WTC11 (cell line): ENCODE measurements around the gene NPAT.

Experiments
- ATF1 ChIP-seq: sonication (generic); formaldehyde crosslinking; IDR thresholded peaks from 2 replicates; pipeline ENCODE4 v1.8.1; 2023; ENCODE audit warnings: mild to moderate bottlenecking, moderate library complexity, missing genetic modification reagents
- ELF4 ChIP-seq: sonication (generic); formaldehyde crosslinking; IDR thresholded peaks from 2 replicates; pipeline ENCODE4 v1.8.1; 2022; ENCODE audit warnings: low read depth, mild to moderate bottlenecking, moderate library complexity, missing genetic modification reagents
- FOXJ3 ChIP-seq: sonication (generic); formaldehyde crosslinking; IDR thresholded peaks from 2 replicates; pipeline ENCODE4 v1.9.0; 2021; ENCODE audit warnings: missing genetic modification reagents, mild to moderate bottlenecking, borderline replicate concordance
- FOXP1 ChIP-seq: sonication (generic); formaldehyde crosslinking; IDR thresholded peaks from 2 replicates; pipeline ENCODE4 v1.8.0; 2022; ENCODE audit warnings: missing genetic modification reagents, mild to moderate bottlenecking, moderate library complexity, borderline replicate concordance
- NR3C1 ChIP-seq: sonication (generic); formaldehyde crosslinking; conservative IDR thresholded peaks from 2 replicates; pipeline ENCODE4 v1.8.1; 2023; ENCODE audit warnings: low read depth, mild to moderate bottlenecking, missing genetic modification reagents
- SMAD3 ChIP-seq: sonication (generic); formaldehyde crosslinking; IDR thresholded peaks from 2 replicates; pipeline ENCODE4 v1.8.0; 2022; ENCODE audit warnings: missing genetic modification reagents, mild to moderate bottlenecking, borderline replicate concordance
- TCF7 ChIP-seq: sonication (generic); formaldehyde crosslinking; IDR thresholded peaks from 2 replicates; pipeline ENCODE4 v1.8.0; 2022; ENCODE audit warnings: mild to moderate bottlenecking, low read depth, missing genetic modification reagents, moderate library complexity
- TEAD1 ChIP-seq: sonication (generic); formaldehyde crosslinking; IDR thresholded peaks from 2 replicates; pipeline ENCODE4 v1.8.0; 2022; ENCODE audit warnings: mild to moderate bottlenecking, missing genetic modification reagents
- ZNF416 ChIP-seq: fragments of 250-450 bp; sonication (Bioruptor Pico); IDR thresholded peaks from 2 replicates; pipeline ENCODE4 v1.9.0; 2021; ENCODE audit warnings: mild to moderate bottlenecking, inconsistent platforms
- TF ChIP-seq, protein P1 (sequence below): fragments of 200-600 bp; IDR thresholded peaks from 2 replicates; pipeline ENCODE4 v1.8.0; 2022; ENCODE audit warnings: antibody characterized with exemption
- TF ChIP-seq, protein P2 (sequence below): sonication (generic); formaldehyde crosslinking; IDR thresholded peaks from 2 replicates; pipeline ENCODE4 v1.8.0; 2022; ENCODE audit warnings: mild to moderate bottlenecking, missing genetic modification reagents
- TF ChIP-seq, protein P3 (sequence below): sonication (generic); formaldehyde crosslinking; IDR thresholded peaks from 2 replicates; pipeline ENCODE4 v1.8.1; 2023; ENCODE audit warnings: mild to moderate bottlenecking, missing genetic modification reagents, moderate library complexity

DNA sequence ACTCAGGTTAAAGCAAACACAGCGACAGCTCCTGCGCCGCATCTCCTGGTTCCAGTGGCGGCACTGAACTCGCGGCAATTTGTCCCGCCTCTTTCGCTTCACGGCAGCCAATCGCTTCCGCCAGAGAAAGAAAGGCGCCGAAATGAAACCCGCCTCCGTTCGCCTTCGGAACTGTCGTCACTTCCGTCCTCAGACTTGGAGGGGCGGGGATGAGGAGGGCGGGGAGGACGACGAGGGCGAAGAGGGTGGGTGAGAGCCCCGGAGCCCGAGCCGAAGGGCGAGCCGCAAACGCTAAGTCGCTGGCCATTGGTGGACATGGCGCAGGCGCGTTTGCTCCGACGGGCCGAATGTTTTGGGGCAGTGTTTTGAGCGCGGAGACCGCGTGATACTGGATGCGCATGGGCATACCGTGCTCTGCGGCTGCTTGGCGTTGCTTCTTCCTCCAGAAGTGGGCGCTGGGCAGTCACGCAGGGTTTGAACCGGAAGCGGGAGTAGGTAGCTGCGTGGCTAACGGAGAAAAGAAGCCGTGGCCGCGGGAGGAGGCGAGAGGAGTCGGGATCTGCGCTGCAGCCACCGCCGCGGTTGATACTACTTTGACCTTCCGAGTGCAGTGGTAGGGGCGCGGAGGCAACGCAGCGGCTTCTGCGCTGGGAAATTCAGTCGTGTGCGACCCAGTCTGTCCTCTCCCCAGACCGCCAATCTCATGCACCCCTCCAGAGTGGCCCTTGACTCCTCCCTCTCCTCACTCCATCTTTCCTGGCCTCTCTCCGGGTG lies at the start of gene NPAT, which contains the start of gene ATM:
- TF ChIP-seq, protein P1, sequence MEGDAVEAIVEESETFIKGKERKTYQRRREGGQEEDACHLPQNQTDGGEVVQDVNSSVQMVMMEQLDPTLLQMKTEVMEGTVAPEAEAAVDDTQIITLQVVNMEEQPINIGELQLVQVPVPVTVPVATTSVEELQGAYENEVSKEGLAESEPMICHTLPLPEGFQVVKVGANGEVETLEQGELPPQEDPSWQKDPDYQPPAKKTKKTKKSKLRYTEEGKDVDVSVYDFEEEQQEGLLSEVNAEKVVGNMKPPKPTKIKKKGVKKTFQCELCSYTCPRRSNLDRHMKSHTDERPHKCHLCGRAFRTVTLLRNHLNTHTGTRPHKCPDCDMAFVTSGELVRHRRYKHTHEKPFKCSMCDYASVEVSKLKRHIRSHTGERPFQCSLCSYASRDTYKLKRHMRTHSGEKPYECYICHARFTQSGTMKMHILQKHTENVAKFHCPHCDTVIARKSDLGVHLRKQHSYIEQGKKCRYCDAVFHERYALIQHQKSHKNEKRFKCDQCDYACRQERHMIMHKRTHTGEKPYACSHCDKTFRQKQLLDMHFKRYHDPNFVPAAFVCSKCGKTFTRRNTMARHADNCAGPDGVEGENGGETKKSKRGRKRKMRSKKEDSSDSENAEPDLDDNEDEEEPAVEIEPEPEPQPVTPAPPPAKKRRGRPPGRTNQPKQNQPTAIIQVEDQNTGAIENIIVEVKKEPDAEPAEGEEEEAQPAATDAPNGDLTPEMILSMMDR: no peak
- peak; percentile 67; the same call in 1 of the 2 replicates for TF ChIP-seq TEAD1 (CRISPR knock-in tag)
- TF ChIP-seq, protein P2, sequence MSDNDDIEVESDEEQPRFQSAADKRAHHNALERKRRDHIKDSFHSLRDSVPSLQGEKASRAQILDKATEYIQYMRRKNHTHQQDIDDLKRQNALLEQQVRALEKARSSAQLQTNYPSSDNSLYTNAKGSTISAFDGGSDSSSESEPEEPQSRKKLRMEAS (CRISPR knock-in tag): peak; percentile 96
- 0 out of 2 replicates have a peak, but pooled peaks have one; percentile 25 for TF ChIP-seq SMAD3 (CRISPR knock-in tag)
- TF ChIP-seq ATF1 (CRISPR knock-in tag): no peak
- no peak for TF ChIP-seq ELF4 (CRISPR knock-in tag)
- no peak for TF ChIP-seq FOXJ3
- TF ChIP-seq ZNF416: peak; percentile 41; the same call in 1 of the 2 replicates
- TF ChIP-seq FOXP1 (CRISPR knock-in tag): peak; percentile 76
- no peak for TF ChIP-seq TCF7 (CRISPR knock-in tag)
- TF ChIP-seq, protein P3, sequence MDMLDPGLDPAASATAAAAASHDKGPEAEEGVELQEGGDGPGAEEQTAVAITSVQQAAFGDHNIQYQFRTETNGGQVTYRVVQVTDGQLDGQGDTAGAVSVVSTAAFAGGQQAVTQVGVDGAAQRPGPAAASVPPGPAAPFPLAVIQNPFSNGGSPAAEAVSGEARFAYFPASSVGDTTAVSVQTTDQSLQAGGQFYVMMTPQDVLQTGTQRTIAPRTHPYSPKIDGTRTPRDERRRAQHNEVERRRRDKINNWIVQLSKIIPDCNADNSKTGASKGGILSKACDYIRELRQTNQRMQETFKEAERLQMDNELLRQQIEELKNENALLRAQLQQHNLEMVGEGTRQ (CRISPR knock-in tag): peak; percentile 71
- TF ChIP-seq NR3C1 (CRISPR knock-in tag): no peak
